Measurements from ENCODE around the gene ACY1.

GRCh38 chr3:51966486-51966885, 16.8 kb upstream of the ACY1 start:
- TF ChIP-seq CTCF (IDR thresholded peaks at IDR 0.05) (no peak), POLR2A (IDR thresholded peaks at IDR 0.05) (no peak)

All from body of pancreas (tissue), 4 donors.